Muscle layer of duodenum (tissue), 2 donors: ENCODE results near the gene LTBR.

ENCODE experiments used
- H3K27ac ChIP-seq: one replicate; pipeline ENCODE4 v1.7.0; 2013; ENCODE audit warnings: mild to moderate bottlenecking, low read length
- H3K27me3 ChIP-seq: one replicate; pipeline ENCODE4 v1.7.0; 2013; ENCODE audit warnings: low read depth, mild to moderate bottlenecking, control low read depth, low read length
- H3K36me3 ChIP-seq, 2 donors: one replicate each; pipeline ENCODE4 v1.7.0; 2013; ENCODE audit warnings: low read length in 2 of 2, control low read depth in 1 of 2, mild to moderate bottlenecking in 1 of 2; ENCODE audit not compliant: insufficient read depth in 2 of 2, control insufficient read depth in 1 of 2
- H3K4me1 ChIP-seq, 2 donors: one replicate each; pipeline ENCODE4 v1.7.0; 2013; ENCODE audit warnings: low read length in 2 of 2, mild to moderate bottlenecking in 2 of 2, control low read depth in 1 of 2, moderate library complexity in 1 of 2; ENCODE audit not compliant: insufficient read depth in 2 of 2, control insufficient read depth in 1 of 2
- H3K4me3 ChIP-seq, 2 donors: one replicate each; pipeline ENCODE4 v1.7.0; 2013; ENCODE audit warnings: low read length in 2 of 2, low read depth in 1 of 2, mild to moderate bottlenecking in 1 of 2
- H3K9me3 ChIP-seq, 2 donors: one replicate each; pipeline ENCODE4 v1.7.0; 2013; ENCODE audit warnings: low read length in 2 of 2, control low read depth in 1 of 2, mild to moderate bottlenecking in 1 of 2; ENCODE audit not compliant: control insufficient read depth in 1 of 2
- donor health status: healthy.

The LTBR gene

GRCh38 chr12:6370994-6371754 lies 12.8 kb upstream of the LTBR start:
- Histone ChIP-seq H3K27me3 (no peaks in the 10 kb centered on the region), H3K9me3 (no peaks in the 10 kb centered on the region), H3K4me3 (no peak overlapping the region), H3K4me1 (peaks cover 4 to 11% of the 10 kb centered on the region in 2 donors), H3K36me3 (no peaks in the 10 kb centered on the region), H3K27ac (peak overlapping the region; percentile 49)

GRCh38 chr12:6372403-6373003 lies 11.5 kb upstream of the LTBR start:
- peak overlapping the region; percentile 58 for H3K27ac ChIP-seq
- H3K4me3 ChIP-seq, result peak overlapping the region in 1 of 2 donors; percentile 0
- no peaks in the 10 kb centered on the region for H3K27me3 ChIP-seq
- H3K36me3 ChIP-seq, result no peaks in the 10 kb centered on the region
- peaks cover 12 to 25% of the 10 kb centered on the region in 2 donors for H3K4me1 ChIP-seq
- no peaks in the 10 kb centered on the region for H3K9me3 ChIP-seq

- H3K4me3 ChIP-seq, result peak overlapping the region in 1 of 2 donors; percentile 0
- H3K36me3 ChIP-seq, result no peaks in the 10 kb centered on the region
- peaks cover 15 to 28% of the 10 kb centered on the region in 2 donors for H3K4me1 ChIP-seq
- H3K27me3 ChIP-seq, result no peaks in the 10 kb centered on the region
- no peaks in the 10 kb centered on the region for H3K9me3 ChIP-seq
- H3K27ac ChIP-seq, result peak overlapping the region; percentile 58
These were observed 10.8 kb upstream of the LTBR start for GRCh38 chr12:6373022-6373787.

- Histone ChIP-seq H3K36me3 (no peaks in the 10 kb centered on the region), H3K27me3 (no peaks in the 10 kb centered on the region), H3K9me3 (no peaks in the 10 kb centered on the region), H3K4me1 (peaks cover 15 to 31% of the 10 kb centered on the region in 2 donors), H3K4me3 (peak overlapping the region in 1 of 2 donors; percentile 16), H3K27ac (peak overlapping the region; percentile 19)
These were observed 9.8 kb upstream of the LTBR start for GRCh38 chr12:6374028-6374785.

- H3K9me3 ChIP-seq, result no peaks in the 10 kb centered on the region
These were observed 9.2 kb upstream of the LTBR start for GRCh38 chr12:6374786-6375160.

GRCh38 chr12:6375269-6376078 lies 8.5 kb upstream of the LTBR start, which contains the start of gene SCNN1A:
Gene SCNN1A (minus strand): TSS chr12:6375563. CDS start chr12:6374783, 780 bp downstream.
- Histone ChIP-seq H3K36me3 (no peaks in the 10 kb centered on the region), H3K27me3 (no peaks in the 10 kb centered on the region), H3K27ac (peak within 1 kb of the TSS; percentile 86), H3K4me1 (peaks cover 15 to 40% of the 10 kb centered on the region in 2 donors), H3K4me3 (peak within 1 kb of the TSS in 1 of 2 donors; percentile 16), H3K9me3 (no peaks in the 10 kb centered on the region)

More at GRCh38 chr12:6374786-6375160, 9.2 kb upstream of the LTBR start:
- no peaks in the 10 kb centered on the region for H3K36me3 ChIP-seq
- H3K4me1 ChIP-seq, result peaks cover 15 to 36% of the 10 kb centered on the region in 2 donors
- no peaks in the 10 kb centered on the region for H3K27me3 ChIP-seq
- peak overlapping the region in 1 of 2 donors; percentile 16 for H3K4me3 ChIP-seq
- H3K27ac ChIP-seq, result peak overlapping the region; percentile 45

GRCh38 chr12:6376079-6376869 lies 7.7 kb upstream of the LTBR start:
- Histone ChIP-seq H3K4me3 (no peak overlapping the region), H3K27me3 (no peaks in the 10 kb centered on the region), H3K9me3 (no peaks in the 10 kb centered on the region), H3K36me3 (no peaks in the 10 kb centered on the region), H3K4me1 (peaks cover 15 to 40% of the 10 kb centered on the region in 2 donors), H3K27ac (peak overlapping the region; percentile 86)

- peak overlapping the region; percentile 86 for H3K27ac ChIP-seq
- H3K4me3 ChIP-seq, result peak overlapping the region in 1 of 2 donors; percentile 21
- no peaks in the 10 kb centered on the region for H3K9me3 ChIP-seq
- H3K36me3 ChIP-seq, result no peaks in the 10 kb centered on the region
- H3K4me1 ChIP-seq, result peaks cover 15 to 40% of the 10 kb centered on the region in 2 donors
- H3K27me3 ChIP-seq, result no peaks in the 10 kb centered on the region
These were observed 6.9 kb upstream of the LTBR start for GRCh38 chr12:6376870-6377666.

GRCh38 chr12:6377667-6377994 lies 6.3 kb upstream of the LTBR start:
- Histone ChIP-seq H3K27ac (peak overlapping the region; percentile 86), H3K27me3 (no peaks in the 10 kb centered on the region), H3K4me3 (no peak overlapping the region), H3K4me1 (peaks cover 14 to 40% of the 10 kb centered on the region in 2 donors), H3K9me3 (no peaks in the 10 kb centered on the region), H3K36me3 (no peaks in the 10 kb centered on the region)
